Renal pelvis (tissue), 4 donors: Measurements from ENCODE around the gene LEFTY2. TPM values are rescaled to one million over a fixed set of nuclear protein-coding genes. Genes with fewer than 3 reads are reported as not detected.
"Not testable (repeated sequence)": the region's sequence is repeated elsewhere in the genome, so short reads cannot be mapped to it uniquely, and the experiment has no call there.

Experiments
- DNase-seq: peaks from one replicate; pipeline ENCODE4 v3.0.0-alpha.2; 2013
- polyA plus RNA-seq, 3 donors: library from polyadenylated mRNA; unstranded; fragments of 120-200 nt; gene quantifications; one replicate each; pipeline ENCODE4 v1.2.1, GENCODE V29; 2013; ENCODE audit not compliant: insufficient read length in 3 of 3

The LEFTY2 gene
- polyA plus RNA-seq, 3 donors = 0.83 to 1.0 (median 0.87) TPM

GRCh38 chr1:225906467-225906866 lies 34.6 kb downstream of the LEFTY2 start:
- no peak for DNase-seq

GRCh38 chr1:225903623-225904022 lies 37.4 kb downstream of the LEFTY2 start:
- no peak for DNase-seq

GRCh38 chr1:225899044-225899925 lies 41.7 kb downstream of the LEFTY2 start:
- DNase-seq = no peak

- no peak for DNase-seq
Measured at GRCh38 chr1:225897595-225898514, 43.2 kb downstream of the LEFTY2 start.

GRCh38 chr1:225896937-225897549 lies 44.0 kb downstream of the LEFTY2 start:
- DNase-seq = no peak

GRCh38 chr1:225896494-225896893 lies 44.5 kb downstream of the LEFTY2 start:
- DNase-seq = no peak

GRCh38 chr1:225892307-225892706 lies 48.7 kb downstream of the LEFTY2 start:
- no peak for DNase-seq

GRCh38 chr1:225891229-225891972 lies 49.6 kb downstream of the LEFTY2 start:
- DNase-seq = no peak

- DNase-seq = no peak
Measured at GRCh38 chr1:225890346-225891228, 50.4 kb downstream of the LEFTY2 start.

- no peak for DNase-seq
Measured at GRCh38 chr1:225889743-225890142, 51.3 kb downstream of the LEFTY2 start.

GRCh38 chr1:225888898-225889601 lies 52.0 kb downstream of the LEFTY2 start, which contains the start of gene LEFTY1:
Gene LEFTY1, minus strand, starts transcription at chr1:225889146. Its CDS starts 80 bp downstream, at chr1:225889066.
- peak; percentile 90 for DNase-seq

- DNase-seq = no peak
Measured at GRCh38 chr1:225888289-225888897, 52.6 kb downstream of the LEFTY2 start.

- DNase-seq = not testable (repeated sequence)
Measured at GRCh38 chr1:225887554-225888288, 53.3 kb downstream of the LEFTY2 start.

- DNase-seq = no peak
Measured at GRCh38 chr1:225887030-225887314, 54.0 kb downstream of the LEFTY2 start.
